GM06990 (cell line): ENCODE results near the gene VGF.
"Not testable (repeated sequence)": the region's sequence is repeated elsewhere in the genome, so short reads cannot be mapped to it uniquely, and the experiment has no call there.

Source experiments
- DNase-seq: peaks from one replicate; pipeline ENCODE4 v3.0.0-alpha.2; 2011; ENCODE audit not compliant: insufficient read length; ENCODE audit errors: extremely low read depth
- H3K27me3 ChIP-seq: replicated peaks from 2 replicates; pipeline ENCODE4 v1.6.0; 2011; ENCODE audit warnings: low read length; ENCODE audit not compliant: control insufficient read depth, insufficient read depth
- H3K36me3 ChIP-seq: 2 replicates; pipeline ENCODE4 v1.5.1; 2011; ENCODE audit warnings: low read length; ENCODE audit not compliant: control insufficient read depth, insufficient read depth
- H3K4me3 ChIP-seq: replicated peaks from 2 replicates; pipeline ENCODE4 v1.5.1; 2011; ENCODE audit warnings: low read depth, mild to moderate bottlenecking, control low read depth, low read length
- TF ChIP-seq, protein P1 (sequence below): IDR thresholded peaks from 2 replicates; pipeline ENCODE4 v1.5.1; 2011; ENCODE audit warnings: low read length, control low read depth, mild to moderate bottlenecking, inconsistent platforms; ENCODE audit not compliant: insufficient read depth, poor library complexity, severe bottlenecking

VGF gene

GRCh38 chr7:101200862-101201599 is 35.7 kb upstream of the VGF start, which contains the start of gene MOGAT3:
TSS of gene MOGAT3 (minus strand) at chr7:101201036. CDS start at chr7:101200854, 182 bp downstream.
- DNase-seq, result no peak

GRCh38 chr7:101200504-101200861 is 35.1 kb upstream of the VGF start:
- TF ChIP-seq, protein P1, sequence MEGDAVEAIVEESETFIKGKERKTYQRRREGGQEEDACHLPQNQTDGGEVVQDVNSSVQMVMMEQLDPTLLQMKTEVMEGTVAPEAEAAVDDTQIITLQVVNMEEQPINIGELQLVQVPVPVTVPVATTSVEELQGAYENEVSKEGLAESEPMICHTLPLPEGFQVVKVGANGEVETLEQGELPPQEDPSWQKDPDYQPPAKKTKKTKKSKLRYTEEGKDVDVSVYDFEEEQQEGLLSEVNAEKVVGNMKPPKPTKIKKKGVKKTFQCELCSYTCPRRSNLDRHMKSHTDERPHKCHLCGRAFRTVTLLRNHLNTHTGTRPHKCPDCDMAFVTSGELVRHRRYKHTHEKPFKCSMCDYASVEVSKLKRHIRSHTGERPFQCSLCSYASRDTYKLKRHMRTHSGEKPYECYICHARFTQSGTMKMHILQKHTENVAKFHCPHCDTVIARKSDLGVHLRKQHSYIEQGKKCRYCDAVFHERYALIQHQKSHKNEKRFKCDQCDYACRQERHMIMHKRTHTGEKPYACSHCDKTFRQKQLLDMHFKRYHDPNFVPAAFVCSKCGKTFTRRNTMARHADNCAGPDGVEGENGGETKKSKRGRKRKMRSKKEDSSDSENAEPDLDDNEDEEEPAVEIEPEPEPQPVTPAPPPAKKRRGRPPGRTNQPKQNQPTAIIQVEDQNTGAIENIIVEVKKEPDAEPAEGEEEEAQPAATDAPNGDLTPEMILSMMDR, result no peak
- Histone ChIP-seq H3K36me3 (no peaks in the 10 kb centered on the region), H3K4me3 (no peak overlapping the region), H3K27me3 (no peaks in the 10 kb centered on the region; the same call in 1 of the 2 replicates)
- no peak for DNase-seq

More at GRCh38 chr7:101200862-101201599, 35.7 kb upstream of the VGF start, which contains the start of gene MOGAT3:
- no peaks in the 10 kb centered on the region for H3K36me3 ChIP-seq
- H3K27me3 ChIP-seq, result no peaks in the 10 kb centered on the region; the same call in 1 of the 2 replicates
- TF ChIP-seq, protein P1, result no peak
- H3K4me3 ChIP-seq, result no peak within 1 kb of the TSS

- DNase-seq, H3K4me3 ChIP-seq, H3K36me3 ChIP-seq, H3K27me3 ChIP-seq: not testable (repeated sequence)
Measured at GRCh38 chr7:101199522-101199921, 34.2 kb upstream of the VGF start.

- DNase-seq, result no peak
- TF ChIP-seq, protein P1, result no peak
- Histone ChIP-seq H3K27me3 (no peaks in the 10 kb centered on the region; the same call in 1 of the 2 replicates), H3K4me3 (no peak overlapping the region), H3K36me3 (no peaks in the 10 kb centered on the region)
Measured at GRCh38 chr7:101198476-101198875, 33.1 kb upstream of the VGF start.

DNA sequence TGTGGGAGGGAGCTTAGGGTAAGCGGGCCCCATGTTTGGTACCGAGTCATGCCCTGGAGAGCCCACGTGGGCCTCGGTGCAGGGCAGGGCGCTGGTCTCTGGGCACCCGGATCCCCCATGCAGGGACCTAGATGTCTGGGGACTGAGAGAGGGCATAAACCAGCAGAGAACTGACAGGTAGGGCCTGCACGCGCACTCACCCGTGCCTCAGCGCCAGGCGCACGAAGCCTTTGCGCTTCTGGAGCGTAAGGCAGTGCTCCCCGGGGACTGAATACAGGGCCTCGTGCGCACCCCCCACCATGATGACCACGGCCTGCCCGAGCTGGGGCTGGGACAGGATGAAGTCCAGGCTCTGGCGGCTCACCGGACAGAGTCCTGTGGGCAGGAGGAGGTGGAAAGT is 32.6 kb upstream of the VGF start:
- Histone ChIP-seq H3K4me3 (no peak overlapping the region), H3K27me3 (no peaks in the 10 kb centered on the region; the same call in 1 of the 2 replicates), H3K36me3 (no peaks in the 10 kb centered on the region)
- TF ChIP-seq, protein P1, result no peak
- DNase-seq, result no peak

GRCh38 chr7:101195884-101196283 is 30.5 kb upstream of the VGF start:
- TF ChIP-seq, protein P1, result no peak
- no peak for DNase-seq
- H3K36me3 ChIP-seq, result no peaks in the 10 kb centered on the region
- no peak overlapping the region for H3K4me3 ChIP-seq
- H3K27me3 ChIP-seq, result no peaks in the 10 kb centered on the region
